ENCODE measurements around the gene CASP8AP2. TPM values are rescaled to one million over a fixed set of nuclear protein-coding genes. Genes with fewer than 3 reads are reported as not detected.
A peak's percentile ranks its signal among the peaks of the same experiment; 100 is the strongest.

CASP8AP2 gene
- total RNA-seq, 1 experiment from 2014 or later = 24.3 TPM

DNA sequence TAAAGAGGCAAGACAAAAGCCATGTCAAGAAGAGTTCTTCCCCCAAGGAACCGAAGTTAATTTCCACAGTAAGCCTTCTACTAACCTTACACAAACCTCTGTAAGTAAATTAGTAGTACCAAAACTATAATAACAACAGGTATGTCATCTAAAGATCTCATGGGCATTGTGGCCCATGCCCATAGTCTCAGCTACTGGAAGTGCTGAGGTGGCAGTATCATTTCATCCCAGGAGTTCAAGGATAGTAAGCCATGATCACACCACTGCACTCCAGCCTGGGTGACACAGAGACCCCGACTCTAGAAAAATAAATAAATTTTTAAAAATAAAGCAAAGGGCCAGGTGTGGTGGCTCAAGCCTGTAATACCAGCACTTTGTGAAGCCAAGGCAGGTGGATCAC is 39.3 kb upstream of the CASP8AP2 start:
- H3K4me3 Mint-ChIP-seq (ENCODE audit: low read depth, unreplicated experiment) = no peak overlapping the region
- H3K27ac Mint-ChIP-seq (ENCODE audit: unreplicated experiment) = no peak overlapping the region
- H3K36me3 Mint-ChIP-seq (ENCODE audit: insufficient read depth, unreplicated experiment) = peaks cover 30% of the 10 kb centered on the region
- no peak for DNase-seq
- no TSS peak for BruUV-seq (replicated peaks)
- CTCF ChIA-PET = no interaction called here
- TF ChIP-seq, protein P1, sequence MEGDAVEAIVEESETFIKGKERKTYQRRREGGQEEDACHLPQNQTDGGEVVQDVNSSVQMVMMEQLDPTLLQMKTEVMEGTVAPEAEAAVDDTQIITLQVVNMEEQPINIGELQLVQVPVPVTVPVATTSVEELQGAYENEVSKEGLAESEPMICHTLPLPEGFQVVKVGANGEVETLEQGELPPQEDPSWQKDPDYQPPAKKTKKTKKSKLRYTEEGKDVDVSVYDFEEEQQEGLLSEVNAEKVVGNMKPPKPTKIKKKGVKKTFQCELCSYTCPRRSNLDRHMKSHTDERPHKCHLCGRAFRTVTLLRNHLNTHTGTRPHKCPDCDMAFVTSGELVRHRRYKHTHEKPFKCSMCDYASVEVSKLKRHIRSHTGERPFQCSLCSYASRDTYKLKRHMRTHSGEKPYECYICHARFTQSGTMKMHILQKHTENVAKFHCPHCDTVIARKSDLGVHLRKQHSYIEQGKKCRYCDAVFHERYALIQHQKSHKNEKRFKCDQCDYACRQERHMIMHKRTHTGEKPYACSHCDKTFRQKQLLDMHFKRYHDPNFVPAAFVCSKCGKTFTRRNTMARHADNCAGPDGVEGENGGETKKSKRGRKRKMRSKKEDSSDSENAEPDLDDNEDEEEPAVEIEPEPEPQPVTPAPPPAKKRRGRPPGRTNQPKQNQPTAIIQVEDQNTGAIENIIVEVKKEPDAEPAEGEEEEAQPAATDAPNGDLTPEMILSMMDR (IDR thresholded peaks at IDR 0.05; ENCODE audit: unreplicated experiment) = no peak
- no peaks in the 10 kb centered on the region for H3K27me3 Mint-ChIP-seq (ENCODE audit: unreplicated experiment)
- no peaks in the 10 kb centered on the region for H3K9me3 Mint-ChIP-seq (ENCODE audit: low read depth, unreplicated experiment)
- intact Hi-C loops (cut with micrococcal nuclease; ENCODE audit: unreplicated experiment) = no loop called here
- peaks cover 7% of the 10 kb centered on the region for H3K4me1 Mint-ChIP-seq (ENCODE audit: low read depth, unreplicated experiment)

DNA sequence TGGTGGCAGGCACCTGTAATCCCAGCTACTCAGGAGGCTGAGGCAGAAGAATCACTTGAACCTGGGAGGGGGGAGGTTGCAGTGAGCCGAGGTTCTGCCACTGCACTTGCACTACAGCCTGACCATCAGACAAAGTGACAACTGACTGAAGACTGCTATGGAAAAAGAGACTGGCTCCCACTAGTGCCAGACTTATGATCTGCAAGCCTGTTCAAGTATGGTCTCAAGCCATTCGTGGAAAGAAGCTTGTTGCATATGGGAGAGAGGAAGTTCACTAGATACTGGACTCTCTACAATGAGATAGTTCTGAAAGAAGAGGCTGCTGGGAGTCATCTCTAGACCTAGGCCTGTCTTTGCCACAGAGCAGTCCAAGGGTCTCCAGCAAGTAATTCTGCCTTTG is 36.8 kb upstream of the CASP8AP2 start:
- CTCF ChIA-PET = interaction anchor here (0.6 kb wide), 1 partner anchor 145 kb away, joined by 3 read pairs; no protein-coding TSS in a partner anchor

DNA sequence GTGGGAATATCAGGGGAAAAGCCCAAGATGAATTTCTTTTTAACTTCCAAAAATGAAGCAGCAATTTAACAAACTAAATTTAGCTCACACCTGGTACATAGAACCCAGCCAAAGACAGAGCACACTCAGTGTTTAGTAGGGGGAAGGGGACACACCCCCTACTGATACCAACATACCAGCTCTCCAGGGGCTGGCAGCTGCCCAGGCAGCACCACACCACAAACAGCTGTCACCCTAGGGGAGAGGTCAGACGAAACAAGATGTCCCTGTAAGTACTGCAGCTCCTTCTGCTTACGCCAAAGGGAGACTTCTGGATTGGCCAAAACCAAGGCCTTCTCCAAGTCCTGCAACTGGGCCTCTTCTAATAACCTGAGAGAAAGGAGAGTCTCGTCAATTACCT is 36.1 kb upstream of the CASP8AP2 start:
- H3K4me1 Mint-ChIP-seq (ENCODE audit: low read depth, unreplicated experiment) = peaks cover 7% of the 10 kb centered on the region
- H3K36me3 Mint-ChIP-seq (ENCODE audit: insufficient read depth, unreplicated experiment) = peaks cover 19% of the 10 kb centered on the region
- TSS peak; percentile 22 for BruUV-seq (replicated peaks)
- H3K4me3 Mint-ChIP-seq (ENCODE audit: low read depth, unreplicated experiment) = no peak overlapping the region
- no peaks in the 10 kb centered on the region for H3K27me3 Mint-ChIP-seq (ENCODE audit: unreplicated experiment)
- H3K9me3 Mint-ChIP-seq (ENCODE audit: low read depth, unreplicated experiment) = no peaks in the 10 kb centered on the region
- TF ChIP-seq, protein P1 (IDR thresholded peaks at IDR 0.05; ENCODE audit: unreplicated experiment) = no peak
- no peak overlapping the region for H3K27ac Mint-ChIP-seq (ENCODE audit: unreplicated experiment)
- no peak for DNase-seq
- intact Hi-C loops (cut with micrococcal nuclease; ENCODE audit: unreplicated experiment) = no loop called here
- CTCF ChIA-PET = interaction anchor here (0.6 kb wide), 1 partner anchor 145 kb away, joined by 3 read pairs; no protein-coding TSS in a partner anchor

More for the DNA sequence above, 36.8 kb upstream of the CASP8AP2 start:
- Mint-ChIP-seq H3K27me3 (ENCODE audit: unreplicated experiment) (no peaks in the 10 kb centered on the region), H3K36me3 (ENCODE audit: insufficient read depth, unreplicated experiment) (peaks cover 22% of the 10 kb centered on the region), H3K9me3 (ENCODE audit: low read depth, unreplicated experiment) (no peaks in the 10 kb centered on the region), H3K27ac (ENCODE audit: unreplicated experiment) (peak overlapping the region; percentile 60), H3K4me3 (ENCODE audit: low read depth, unreplicated experiment) (no peak overlapping the region), H3K4me1 (ENCODE audit: low read depth, unreplicated experiment) (peaks cover 7% of the 10 kb centered on the region)
- intact Hi-C loops (cut with micrococcal nuclease; ENCODE audit: unreplicated experiment) = no loop called here
- peak; percentile 20 for DNase-seq
- no TSS peak for BruUV-seq (replicated peaks)
- TF ChIP-seq, protein P1 (IDR thresholded peaks at IDR 0.05; ENCODE audit: unreplicated experiment) = peak; percentile 49

DNA sequence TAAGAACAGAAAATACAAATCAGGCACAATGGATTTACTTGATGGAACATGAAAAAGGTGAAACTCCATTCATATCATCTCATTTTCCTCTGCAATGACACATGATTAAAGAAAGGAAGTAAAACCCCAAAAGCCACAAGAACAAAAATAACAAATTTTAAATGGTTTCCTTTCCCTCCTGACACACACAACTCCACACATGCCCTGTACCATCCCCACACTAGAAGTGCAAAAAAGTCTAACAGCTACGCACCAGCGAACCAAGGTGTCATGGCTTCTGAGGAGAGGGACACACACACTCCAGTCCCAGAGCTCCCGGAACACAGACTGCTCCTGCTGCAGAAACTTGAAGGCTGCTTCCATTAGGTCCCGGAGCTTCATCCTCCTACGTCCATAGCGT is 35.4 kb upstream of the CASP8AP2 start:
- TF ChIP-seq, protein P1 (IDR thresholded peaks at IDR 0.05; ENCODE audit: unreplicated experiment) = no peak
- H3K27me3 Mint-ChIP-seq (ENCODE audit: unreplicated experiment) = no peaks in the 10 kb centered on the region
- BruUV-seq (replicated peaks) = no TSS peak
- CTCF ChIA-PET = no interaction called here
- no peak overlapping the region for H3K27ac Mint-ChIP-seq (ENCODE audit: unreplicated experiment)
- peaks cover 12% of the 10 kb centered on the region for H3K36me3 Mint-ChIP-seq (ENCODE audit: insufficient read depth, unreplicated experiment)
- no peak overlapping the region for H3K4me3 Mint-ChIP-seq (ENCODE audit: low read depth, unreplicated experiment)
- H3K9me3 Mint-ChIP-seq (ENCODE audit: low read depth, unreplicated experiment) = no peaks in the 10 kb centered on the region
- H3K4me1 Mint-ChIP-seq (ENCODE audit: low read depth, unreplicated experiment) = peaks cover 7% of the 10 kb centered on the region
- intact Hi-C loops (cut with micrococcal nuclease; ENCODE audit: unreplicated experiment) = no loop called here
- no peak for DNase-seq

All from Calu3 (cell line).